Parathyroid adenoma (tissue), 2 donors: Measurements from ENCODE around the gene ACBD6.

Source experiments
- H2AFZ ChIP-seq: fragments of 300-600 bp; sonication (generic); one replicate; pipeline ENCODE4 v1.7.0; 2017; ENCODE audit warnings: antibody characterized with exemption, mild to moderate bottlenecking
- H3K27ac ChIP-seq: fragments of 300-600 bp; sonication (generic); one replicate; pipeline ENCODE4 v1.7.0; 2017
- H3K27me3 ChIP-seq: fragments of 300-600 bp; sonication (generic); one replicate; pipeline ENCODE4 v1.7.0; 2017; ENCODE audit warnings: low read length; ENCODE audit not compliant: control insufficient read depth, insufficient read depth
- H3K36me3 ChIP-seq: fragments of 300-600 bp; sonication (generic); one replicate; pipeline ENCODE4 v1.7.0; 2017; ENCODE audit warnings: low read length; ENCODE audit not compliant: control insufficient read depth, insufficient read depth
- H3K4me1 ChIP-seq: fragments of 300-600 bp; sonication (generic); one replicate; pipeline ENCODE4 v1.7.0; 2017; ENCODE audit warnings: control low read depth
- H3K4me2 ChIP-seq: fragments of 300-600 bp; sonication (generic); one replicate; pipeline ENCODE4 v1.7.0; 2017; ENCODE audit warnings: low read length
- H3K4me3 ChIP-seq: fragments of 300-600 bp; sonication (generic); one replicate; pipeline ENCODE4 v1.7.0; 2017; ENCODE audit warnings: low read depth, low read length
- H3K79me2 ChIP-seq: fragments of 300-600 bp; sonication (generic); one replicate; pipeline ENCODE4 v1.7.0; 2017; ENCODE audit warnings: control low read depth
- H3K9ac ChIP-seq: fragments of 300-600 bp; sonication (generic); one replicate; pipeline ENCODE4 v1.7.0; 2017; ENCODE audit warnings: mild to moderate bottlenecking
- H3K9me3 ChIP-seq: fragments of 300-600 bp; sonication (generic); one replicate; pipeline ENCODE4 v1.7.0; 2017; ENCODE audit warnings: low read length; ENCODE audit not compliant: control insufficient read depth
- TF ChIP-seq, protein P1 (sequence below): fragments of 300-600 bp; sonication (generic); IDR thresholded peaks from one replicate; pipeline ENCODE4 v1.7.0; 2017; ENCODE audit warnings: antibody characterized with exemption, mild to moderate bottlenecking
- donor health status: primary hyperparathyroidism.

The ACBD6 gene

DNA sequence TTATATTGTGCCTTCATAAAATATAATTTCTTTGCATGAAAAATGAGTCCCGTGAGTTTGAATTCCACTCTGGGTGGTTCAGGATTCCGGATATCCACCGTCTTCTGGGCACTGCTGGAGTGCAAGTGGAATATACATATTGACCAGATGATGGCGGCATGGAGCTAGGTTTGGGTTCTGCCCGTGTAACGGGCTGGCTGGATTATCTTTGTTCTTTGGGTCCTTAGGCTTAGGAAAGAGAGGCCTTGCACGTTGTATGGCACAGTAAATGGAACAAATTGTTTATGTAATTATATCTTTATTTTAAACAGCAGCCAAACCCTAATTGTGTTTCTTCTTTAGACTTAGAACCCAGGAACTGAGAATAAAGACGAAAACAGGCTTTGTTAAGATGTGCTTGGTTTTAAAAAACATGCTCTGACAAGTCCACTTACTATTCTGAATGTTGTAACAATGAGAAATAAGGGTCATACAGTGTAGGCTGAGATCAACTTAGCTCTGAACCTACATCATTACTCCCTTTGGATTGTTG, 13.5 kb upstream of the ACBD6 start:
- TF ChIP-seq, protein P1, sequence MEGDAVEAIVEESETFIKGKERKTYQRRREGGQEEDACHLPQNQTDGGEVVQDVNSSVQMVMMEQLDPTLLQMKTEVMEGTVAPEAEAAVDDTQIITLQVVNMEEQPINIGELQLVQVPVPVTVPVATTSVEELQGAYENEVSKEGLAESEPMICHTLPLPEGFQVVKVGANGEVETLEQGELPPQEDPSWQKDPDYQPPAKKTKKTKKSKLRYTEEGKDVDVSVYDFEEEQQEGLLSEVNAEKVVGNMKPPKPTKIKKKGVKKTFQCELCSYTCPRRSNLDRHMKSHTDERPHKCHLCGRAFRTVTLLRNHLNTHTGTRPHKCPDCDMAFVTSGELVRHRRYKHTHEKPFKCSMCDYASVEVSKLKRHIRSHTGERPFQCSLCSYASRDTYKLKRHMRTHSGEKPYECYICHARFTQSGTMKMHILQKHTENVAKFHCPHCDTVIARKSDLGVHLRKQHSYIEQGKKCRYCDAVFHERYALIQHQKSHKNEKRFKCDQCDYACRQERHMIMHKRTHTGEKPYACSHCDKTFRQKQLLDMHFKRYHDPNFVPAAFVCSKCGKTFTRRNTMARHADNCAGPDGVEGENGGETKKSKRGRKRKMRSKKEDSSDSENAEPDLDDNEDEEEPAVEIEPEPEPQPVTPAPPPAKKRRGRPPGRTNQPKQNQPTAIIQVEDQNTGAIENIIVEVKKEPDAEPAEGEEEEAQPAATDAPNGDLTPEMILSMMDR: peak; percentile 67
- H3K27me3 ChIP-seq: no peaks in the 10 kb centered on the region
- H2AFZ ChIP-seq: peak overlapping the region; percentile 16
- no peak overlapping the region for H3K9ac ChIP-seq
- no peak overlapping the region for H3K4me2 ChIP-seq
- H3K27ac ChIP-seq: no peak overlapping the region
- no peaks in the 10 kb centered on the region for H3K36me3 ChIP-seq
- no peaks in the 10 kb centered on the region for H3K4me1 ChIP-seq
- H3K4me3 ChIP-seq: no peak overlapping the region
- no peaks in the 10 kb centered on the region for H3K9me3 ChIP-seq
- H3K79me2 ChIP-seq: no peaks in the 10 kb centered on the region

DNA sequence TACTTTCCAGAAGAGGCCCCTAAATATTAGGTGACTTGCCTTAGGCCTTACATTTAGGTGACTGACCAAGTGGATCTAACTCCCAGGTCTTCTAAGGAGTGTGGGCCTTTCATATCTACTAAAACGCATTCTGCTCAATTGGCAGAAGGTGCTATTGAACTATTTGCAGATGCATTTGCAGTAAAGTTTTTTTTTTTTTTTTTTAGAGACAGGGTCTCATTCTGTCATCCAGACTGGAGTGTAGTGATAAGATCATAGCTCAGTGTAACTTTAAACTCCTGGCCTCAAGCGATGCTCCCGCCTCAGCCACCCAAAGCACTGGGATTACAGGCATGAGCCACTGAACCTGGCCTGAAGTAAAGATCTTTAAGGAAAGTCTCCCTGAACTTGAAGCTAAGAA, 13.0 kb upstream of the ACBD6 start:
- no peaks in the 10 kb centered on the region for H3K79me2 ChIP-seq
- no peak overlapping the region for H3K4me3 ChIP-seq
- no peaks in the 10 kb centered on the region for H3K9me3 ChIP-seq
- H3K9ac ChIP-seq: no peak overlapping the region
- TF ChIP-seq, protein P1: no peak
- peak overlapping the region; percentile 16 for H2AFZ ChIP-seq
- H3K4me1 ChIP-seq: no peaks in the 10 kb centered on the region
- no peak overlapping the region for H3K27ac ChIP-seq
- no peaks in the 10 kb centered on the region for H3K27me3 ChIP-seq
- H3K4me2 ChIP-seq: no peak overlapping the region
- no peaks in the 10 kb centered on the region for H3K36me3 ChIP-seq

DNA sequence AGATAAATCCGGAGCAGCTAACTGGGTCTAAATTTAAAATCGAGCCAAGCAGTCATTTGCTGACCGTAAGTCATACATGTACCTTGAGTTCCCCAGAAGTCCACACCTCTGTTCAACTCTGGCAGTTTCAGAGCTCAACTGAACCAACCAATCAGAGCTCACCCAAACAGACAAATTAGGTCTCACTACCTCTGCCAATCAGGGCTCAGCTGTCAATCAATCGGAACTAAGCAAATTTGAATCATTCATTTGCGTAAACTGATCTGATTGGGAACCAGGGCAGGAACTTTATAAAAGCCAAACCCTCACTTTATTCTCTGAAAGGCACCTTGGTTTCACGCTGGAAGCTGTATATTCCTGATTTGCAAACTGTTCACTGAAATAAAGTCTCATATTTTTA, 11.2 kb upstream of the ACBD6 start:
- no peak overlapping the region for H3K9ac ChIP-seq
- no peaks in the 10 kb centered on the region for H3K9me3 ChIP-seq
- no peak overlapping the region for H3K4me2 ChIP-seq
- H3K79me2 ChIP-seq: no peaks in the 10 kb centered on the region
- no peak overlapping the region for H3K4me3 ChIP-seq
- no peaks in the 10 kb centered on the region for H3K36me3 ChIP-seq
- no peak overlapping the region for H2AFZ ChIP-seq
- H3K27me3 ChIP-seq: no peaks in the 10 kb centered on the region
- no peak overlapping the region for H3K27ac ChIP-seq
- TF ChIP-seq, protein P1: no peak
- H3K4me1 ChIP-seq: no peaks in the 10 kb centered on the region

DNA sequence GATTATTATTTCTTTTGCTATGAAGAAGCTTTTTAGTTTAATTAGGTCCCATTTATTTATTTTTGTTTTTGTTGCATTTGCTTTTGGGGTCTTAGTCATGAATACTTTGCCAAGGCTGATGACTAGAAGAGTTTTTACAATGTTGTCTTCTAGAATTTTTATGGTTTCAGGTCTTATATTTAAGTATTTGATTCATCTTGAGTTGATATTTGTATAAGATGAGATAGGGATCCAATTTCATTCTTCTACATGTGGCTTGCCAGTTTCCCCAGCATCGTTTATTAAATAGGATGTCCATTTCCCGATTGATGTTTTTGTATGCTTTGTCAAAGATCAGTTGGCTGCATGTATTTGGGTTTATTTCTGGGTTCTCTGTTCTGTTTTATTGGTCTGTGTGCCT, 8.5 kb upstream of the ACBD6 start:
- Histone ChIP-seq H2AFZ (no peak overlapping the region), H3K4me1 (no peaks in the 10 kb centered on the region), H3K9me3 (no peaks in the 10 kb centered on the region), H3K27me3 (no peaks in the 10 kb centered on the region), H3K4me2 (no peak overlapping the region), H3K36me3 (no peaks in the 10 kb centered on the region), H3K27ac (no peak overlapping the region), H3K4me3 (no peak overlapping the region), H3K9ac (no peak overlapping the region), H3K79me2 (no peaks in the 10 kb centered on the region)
- TF ChIP-seq, protein P1: no peak

DNA sequence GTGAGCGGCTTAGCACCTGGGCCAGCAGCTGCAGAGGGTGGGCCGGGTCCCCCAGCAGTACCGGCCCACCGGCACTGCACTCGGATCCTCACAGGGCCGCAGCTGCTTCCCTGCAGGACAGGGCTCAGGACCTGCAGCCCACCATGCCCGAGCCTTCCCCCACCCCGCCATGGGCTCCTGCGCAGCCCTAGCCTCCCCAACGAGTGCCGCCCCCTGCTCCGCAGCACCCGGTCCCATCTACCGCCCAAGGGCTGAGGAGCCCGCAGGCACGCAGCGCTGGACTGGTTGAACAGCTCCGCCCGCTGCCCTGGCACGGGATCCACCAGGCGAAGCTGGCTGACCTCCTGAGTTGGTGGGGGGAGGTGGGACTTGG, 6.3 kb upstream of the ACBD6 start:
- no peak overlapping the region for H3K4me3 ChIP-seq
- no peak overlapping the region for H3K4me2 ChIP-seq
- TF ChIP-seq, protein P1: no peak
- H3K4me1 ChIP-seq: no peaks in the 10 kb centered on the region
- H3K79me2 ChIP-seq: no peaks in the 10 kb centered on the region
- no peak overlapping the region for H3K9ac ChIP-seq
- H3K9me3 ChIP-seq: no peaks in the 10 kb centered on the region
- no peak overlapping the region for H3K27ac ChIP-seq
- no peaks in the 10 kb centered on the region for H3K27me3 ChIP-seq
- no peaks in the 10 kb centered on the region for H3K36me3 ChIP-seq
- no peak overlapping the region for H2AFZ ChIP-seq
